MCF 10A (cell line): Measurements from ENCODE around the gene ZNF862. TPM values are rescaled to one million over a fixed set of nuclear protein-coding genes. Genes with fewer than 3 reads are reported as not detected.

Experiments
- BruUV-seq: library from RNA; stranded (reverse); fragments of 400-500 nt; replicated peaks from 2 replicates; lab custom pipeline; 2021; lab: Mats Ljungman, UMichigan
- CTCF ChIA-PET: fragments of 300-600 bp; sonication (Branson Sonifier 250); formaldehyde crosslinking; extraction: SDS; loops from one replicate; lab custom pipeline; 2021; ENCODE audit warnings: antibody characterized with exemption, inconsistent platforms; lab: Yijun Ruan, JAX
- POLR2A ChIA-PET: fragments of 300-600, 350-650 bp; sonication (Branson Sonifier 250); formaldehyde crosslinking; extraction: SDS; loops from one replicate; lab custom pipeline; 2020; ENCODE audit warnings: antibody characterized with exemption, inconsistent platforms; lab: Yijun Ruan, JAX
- DNase-seq: peaks from one replicate; pipeline ENCODE4 v3.0.0-alpha.2; 2018; ENCODE audit not compliant: unreplicated experiment
- H3K27ac Mint-ChIP-seq: one replicate; pipeline ENCODE4 v1.8.0; 2022; ENCODE audit warnings: mild to moderate bottlenecking, low read depth, mixed read lengths; ENCODE audit not compliant: unreplicated experiment
- H3K27me3 Mint-ChIP-seq: one replicate; pipeline ENCODE4 v1.8.0; 2022; ENCODE audit warnings: mixed read lengths; ENCODE audit not compliant: insufficient read depth, unreplicated experiment
- H3K36me3 Mint-ChIP-seq: one replicate; pipeline ENCODE4 v1.8.0; 2022; ENCODE audit warnings: mild to moderate bottlenecking, moderate library complexity, mixed read lengths; ENCODE audit not compliant: insufficient read depth, unreplicated experiment
- H3K4me1 Mint-ChIP-seq: one replicate; pipeline ENCODE4 v1.8.0; 2022; ENCODE audit warnings: mixed read lengths; ENCODE audit not compliant: insufficient read depth, unreplicated experiment
- H3K4me3 Mint-ChIP-seq: one replicate; pipeline ENCODE4 v1.8.0; 2022; ENCODE audit warnings: mild to moderate bottlenecking, moderate library complexity, mixed read lengths; ENCODE audit not compliant: unreplicated experiment
- H3K9me3 Mint-ChIP-seq: one replicate; pipeline ENCODE4 v1.8.0; 2022; ENCODE audit warnings: mixed read lengths; ENCODE audit not compliant: unreplicated experiment
- intact Hi-C: fragments of 100-400 bp; cut with micrococcal nuclease; formaldehyde crosslinking; loops from 2 replicates; pipeline ENCODE4 v1.14.1; 2022
- total RNA-seq: library from RNA; stranded (reverse); gene quantifications from 2 replicates; pipeline ENCODE4 v1.2.3, GENCODE V29; 2022
- TF ChIP-seq, protein P1 (sequence below): fragments of 200-600 bp; IDR thresholded peaks from one replicate; pipeline ENCODE4 v1.8.0; 2022; ENCODE audit warnings: antibody characterized with exemption, mild to moderate bottlenecking; ENCODE audit not compliant: unreplicated experiment

The ZNF862 gene
- total RNA-seq, 1 experiment from 2014 or later: 17.4 TPM

DNA sequence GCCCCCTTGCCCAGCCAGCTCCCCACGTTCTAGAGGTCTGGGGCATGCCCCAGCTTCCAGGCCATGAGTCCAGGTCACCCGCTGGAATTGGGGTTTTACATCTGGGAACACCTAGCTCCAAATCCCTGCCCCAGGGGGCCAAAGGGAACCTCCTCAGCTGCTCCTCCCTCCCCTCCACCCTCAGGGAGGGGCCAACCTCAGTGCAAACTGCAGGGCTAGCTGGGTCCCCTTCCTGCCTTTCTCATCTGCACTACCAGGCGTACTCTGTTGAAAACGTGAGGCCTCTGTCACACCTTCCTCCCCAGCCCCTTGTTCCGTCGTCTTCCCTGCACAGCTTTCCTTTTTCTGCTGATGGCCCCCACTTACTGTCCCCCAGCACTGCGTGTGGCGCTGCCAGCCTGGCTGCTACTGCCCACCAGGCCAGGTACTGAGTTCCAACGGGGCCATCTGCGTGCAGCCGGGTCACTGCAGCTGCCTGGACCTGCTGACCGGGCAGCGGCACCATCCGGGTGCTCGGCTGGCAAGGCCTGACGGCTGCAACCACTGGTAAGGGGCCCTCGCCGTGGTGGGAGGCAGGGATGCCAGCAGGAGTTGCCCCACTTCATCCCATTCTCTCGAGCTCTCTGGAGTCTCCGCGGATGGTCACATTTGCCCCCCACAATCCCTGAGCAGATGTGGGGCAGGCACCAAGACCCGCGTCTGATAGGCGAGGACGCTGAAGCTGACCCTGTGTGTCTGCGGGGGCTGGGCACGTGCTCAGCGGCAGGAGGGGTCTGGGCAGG is 24.7 kb upstream of the ZNF862 start:
- DNase-seq: no peak
- no TSS peak for BruUV-seq
- H3K36me3 Mint-ChIP-seq: no peaks in the 10 kb centered on the region
- no peaks in the 10 kb centered on the region for H3K27me3 Mint-ChIP-seq
- no peaks in the 10 kb centered on the region for H3K9me3 Mint-ChIP-seq
- no peaks in the 10 kb centered on the region for H3K4me1 Mint-ChIP-seq
- TF ChIP-seq, protein P1, sequence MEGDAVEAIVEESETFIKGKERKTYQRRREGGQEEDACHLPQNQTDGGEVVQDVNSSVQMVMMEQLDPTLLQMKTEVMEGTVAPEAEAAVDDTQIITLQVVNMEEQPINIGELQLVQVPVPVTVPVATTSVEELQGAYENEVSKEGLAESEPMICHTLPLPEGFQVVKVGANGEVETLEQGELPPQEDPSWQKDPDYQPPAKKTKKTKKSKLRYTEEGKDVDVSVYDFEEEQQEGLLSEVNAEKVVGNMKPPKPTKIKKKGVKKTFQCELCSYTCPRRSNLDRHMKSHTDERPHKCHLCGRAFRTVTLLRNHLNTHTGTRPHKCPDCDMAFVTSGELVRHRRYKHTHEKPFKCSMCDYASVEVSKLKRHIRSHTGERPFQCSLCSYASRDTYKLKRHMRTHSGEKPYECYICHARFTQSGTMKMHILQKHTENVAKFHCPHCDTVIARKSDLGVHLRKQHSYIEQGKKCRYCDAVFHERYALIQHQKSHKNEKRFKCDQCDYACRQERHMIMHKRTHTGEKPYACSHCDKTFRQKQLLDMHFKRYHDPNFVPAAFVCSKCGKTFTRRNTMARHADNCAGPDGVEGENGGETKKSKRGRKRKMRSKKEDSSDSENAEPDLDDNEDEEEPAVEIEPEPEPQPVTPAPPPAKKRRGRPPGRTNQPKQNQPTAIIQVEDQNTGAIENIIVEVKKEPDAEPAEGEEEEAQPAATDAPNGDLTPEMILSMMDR: no peak
- CTCF ChIA-PET: interaction anchor here (1.0 kb wide), 1 partner anchor 70 kb away, joined by 5 read pairs; no protein-coding TSS in a partner anchor
- no peak overlapping the region for H3K4me3 Mint-ChIP-seq
- intact Hi-C loops: no loop called here
- POLR2A ChIA-PET: no interaction called here
- H3K27ac Mint-ChIP-seq: peak overlapping the region; percentile 54

DNA sequence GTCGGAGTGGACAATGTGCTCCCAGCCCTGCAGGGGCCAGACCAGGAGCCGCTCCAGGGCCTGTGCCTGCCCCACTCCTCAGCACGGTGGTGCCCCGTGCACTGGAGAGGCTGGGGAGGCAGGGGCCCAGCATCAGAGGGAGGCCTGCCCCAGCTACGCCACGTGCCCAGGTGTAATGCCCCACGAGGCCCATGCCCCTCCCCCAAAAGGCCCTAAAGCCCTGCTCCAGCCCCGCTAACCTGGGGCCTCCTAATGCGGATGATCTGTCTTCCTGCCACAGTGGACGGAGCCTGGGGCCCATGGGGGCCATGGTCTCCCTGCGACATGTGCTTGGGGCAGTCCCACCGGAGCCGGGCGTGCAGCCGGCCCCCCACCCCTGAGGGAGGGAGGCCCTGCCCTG is 23.7 kb upstream of the ZNF862 start:
- no peaks in the 10 kb centered on the region for H3K4me1 Mint-ChIP-seq

DNA sequence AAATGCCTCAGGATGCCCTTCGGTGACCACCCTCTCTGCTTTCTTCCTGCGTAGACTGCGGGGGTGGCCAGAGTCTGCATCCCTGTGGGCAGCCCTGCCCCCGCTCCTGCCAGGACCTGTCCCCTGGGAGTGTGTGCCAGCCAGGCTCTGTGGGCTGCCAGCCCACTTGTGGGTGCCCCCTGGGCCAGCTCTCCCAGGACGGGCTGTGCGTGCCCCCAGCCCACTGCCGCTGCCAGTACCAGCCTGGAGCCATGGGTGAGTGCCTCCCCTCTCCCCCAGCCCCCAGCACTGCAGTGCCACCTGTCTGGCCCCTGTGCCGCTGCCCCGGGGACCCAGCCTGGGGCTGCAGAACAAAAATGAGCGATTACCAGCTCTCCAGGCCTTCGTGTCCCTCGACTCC is 23.1 kb upstream of the ZNF862 start:
- no peaks in the 10 kb centered on the region for H3K9me3 Mint-ChIP-seq
- H3K27ac Mint-ChIP-seq: no peak overlapping the region
- POLR2A ChIA-PET: no interaction called here
- TF ChIP-seq, protein P1: no peak
- no peaks in the 10 kb centered on the region for H3K27me3 Mint-ChIP-seq
- no TSS peak for BruUV-seq
- intact Hi-C loops: no loop called here
- H3K36me3 Mint-ChIP-seq: no peaks in the 10 kb centered on the region
- CTCF ChIA-PET: interaction anchor here (0.6 kb wide), 1 partner anchor 551 kb away, joined by 3 read pairs; no protein-coding TSS in a partner anchor
- H3K4me3 Mint-ChIP-seq: no peak overlapping the region
- DNase-seq: no peak
- H3K4me1 Mint-ChIP-seq: no peaks in the 10 kb centered on the region

More for the DNA sequence above, 23.7 kb upstream of the ZNF862 start:
- H3K9me3 Mint-ChIP-seq: no peaks in the 10 kb centered on the region
- H3K27ac Mint-ChIP-seq: no peak overlapping the region
- H3K36me3 Mint-ChIP-seq: no peaks in the 10 kb centered on the region
- DNase-seq: no peak
- POLR2A ChIA-PET: no interaction called here
- intact Hi-C loops: no loop called here
- H3K4me3 Mint-ChIP-seq: no peak overlapping the region
- CTCF ChIA-PET: no interaction called here
- no TSS peak for BruUV-seq
- TF ChIP-seq, protein P1: no peak
- H3K27me3 Mint-ChIP-seq: no peaks in the 10 kb centered on the region

DNA sequence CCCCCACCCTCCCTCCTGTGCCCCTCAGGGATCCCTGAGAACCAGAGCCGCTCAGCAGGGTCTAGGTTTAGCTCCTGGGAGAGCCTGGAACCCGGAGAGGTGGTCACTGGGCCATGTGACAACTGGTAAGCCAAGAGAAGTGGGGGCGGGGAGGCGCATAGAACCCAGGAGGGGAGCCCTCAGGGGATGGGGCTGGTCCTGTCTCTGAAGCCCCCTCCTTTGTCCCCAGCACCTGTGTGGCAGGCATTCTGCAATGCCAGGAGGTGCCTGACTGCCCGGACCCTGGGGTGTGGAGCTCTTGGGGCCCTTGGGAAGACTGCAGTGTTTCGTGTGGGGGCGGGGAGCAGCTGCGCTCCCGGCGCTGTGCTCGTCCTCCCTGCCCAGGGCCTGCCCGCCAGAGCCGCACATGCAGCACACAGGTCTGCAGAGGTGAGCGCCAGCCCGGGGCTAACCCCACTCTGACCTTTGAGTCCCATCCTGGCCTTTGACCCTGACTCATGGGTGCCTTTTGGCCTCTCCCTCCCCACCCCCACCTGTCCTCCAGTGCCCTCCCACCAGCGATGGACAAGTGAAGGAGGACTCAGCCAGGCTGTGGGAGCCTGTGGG is 22.4 kb upstream of the ZNF862 start:
- TF ChIP-seq, protein P1: no peak

More for the DNA sequence above, 22.4 kb upstream of the ZNF862 start:
- Mint-ChIP-seq H3K4me1 (no peaks in the 10 kb centered on the region), H3K9me3 (no peaks in the 10 kb centered on the region), H3K4me3 (no peak overlapping the region), H3K36me3 (no peaks in the 10 kb centered on the region), H3K27me3 (no peaks in the 10 kb centered on the region), H3K27ac (no peak overlapping the region)
- ChIA-PET POLR2A (no interaction called here), CTCF (interaction anchor here (0.6 kb wide), 1 partner anchor 551 kb away, joined by 3 read pairs; no protein-coding TSS in a partner anchor)
- BruUV-seq: no TSS peak
- intact Hi-C loops: no loop called here
- no peak for DNase-seq
